ENCODE data around the gene RGL2. TPM values are rescaled to one million over a fixed set of nuclear protein-coding genes. Genes with fewer than 3 reads are reported as not detected.

The RGL2 gene
- total and polyA plus RNA-seq, 2 experiments from 2014 or later, result 63.3 to 82.1 TPM

DNA sequence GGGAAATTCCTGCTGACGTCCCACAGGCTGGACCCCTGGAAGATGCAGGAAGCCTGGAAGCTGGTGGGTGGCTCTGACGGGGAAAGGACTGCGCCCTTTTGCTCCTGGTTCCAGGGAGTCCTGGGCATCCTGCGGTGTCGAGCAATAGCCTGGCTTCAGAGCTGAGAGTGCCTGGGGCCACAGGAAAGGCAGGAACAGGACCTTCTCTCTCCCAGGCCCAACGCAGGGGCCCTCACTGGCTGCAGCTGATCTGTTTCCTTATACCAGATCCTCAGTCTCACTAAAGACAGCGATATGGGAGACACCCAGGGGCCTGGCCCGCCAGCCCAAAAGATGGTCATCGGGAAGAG, 20.4 kb downstream of the RGL2 start:
- Histone ChIP-seq H3K9me3 (ENCODE audit: low read depth) (no peaks in the 10 kb centered on the region), H3K9me2 (replicated peaks; ENCODE audit: insufficient read depth) (no peaks in the 10 kb centered on the region), H2AFZ (no peak overlapping the region), H3K4me3 (no peak overlapping the region), H3K4me1 (ENCODE audit: insufficient read depth) (peaks cover 43% of the 10 kb centered on the region), H3K27me3 (no peaks in the 10 kb centered on the region), H3K4me2 (no peak overlapping the region), H3K36me3 (replicated peaks; ENCODE audit: insufficient read depth, low read depth) (no peaks in the 10 kb centered on the region), H3K27ac (peak overlapping the region; percentile 97), H3K79me2 (peaks cover 23% of the 10 kb centered on the region), H4K20me1 (ENCODE audit: insufficient read depth, poor library complexity, severe bottlenecking) (peaks cover 29% of the 10 kb centered on the region)
- 91% methylated on average over 8 of the region's 9 CpGs for WGBS (ENCODE audit: low lambda C conversion rate, missing lambda C conversion rate)
- DNase-seq (ENCODE audit: low spot score), result no peak
- TF ChIP-seq EZH2phosphoT487 (IDR thresholded peaks at IDR 0.05; ENCODE audit: low read depth, severe bottlenecking, unreplicated experiment) (no peak), EZH2 (IDR thresholded peaks at IDR 0.05; ENCODE audit: borderline replicate concordance) (no peak)
- TF ChIP-seq, protein P1, sequence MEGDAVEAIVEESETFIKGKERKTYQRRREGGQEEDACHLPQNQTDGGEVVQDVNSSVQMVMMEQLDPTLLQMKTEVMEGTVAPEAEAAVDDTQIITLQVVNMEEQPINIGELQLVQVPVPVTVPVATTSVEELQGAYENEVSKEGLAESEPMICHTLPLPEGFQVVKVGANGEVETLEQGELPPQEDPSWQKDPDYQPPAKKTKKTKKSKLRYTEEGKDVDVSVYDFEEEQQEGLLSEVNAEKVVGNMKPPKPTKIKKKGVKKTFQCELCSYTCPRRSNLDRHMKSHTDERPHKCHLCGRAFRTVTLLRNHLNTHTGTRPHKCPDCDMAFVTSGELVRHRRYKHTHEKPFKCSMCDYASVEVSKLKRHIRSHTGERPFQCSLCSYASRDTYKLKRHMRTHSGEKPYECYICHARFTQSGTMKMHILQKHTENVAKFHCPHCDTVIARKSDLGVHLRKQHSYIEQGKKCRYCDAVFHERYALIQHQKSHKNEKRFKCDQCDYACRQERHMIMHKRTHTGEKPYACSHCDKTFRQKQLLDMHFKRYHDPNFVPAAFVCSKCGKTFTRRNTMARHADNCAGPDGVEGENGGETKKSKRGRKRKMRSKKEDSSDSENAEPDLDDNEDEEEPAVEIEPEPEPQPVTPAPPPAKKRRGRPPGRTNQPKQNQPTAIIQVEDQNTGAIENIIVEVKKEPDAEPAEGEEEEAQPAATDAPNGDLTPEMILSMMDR (IDR thresholded peaks at IDR 0.05; ENCODE audit: poor library complexity), result no peak

DNA sequence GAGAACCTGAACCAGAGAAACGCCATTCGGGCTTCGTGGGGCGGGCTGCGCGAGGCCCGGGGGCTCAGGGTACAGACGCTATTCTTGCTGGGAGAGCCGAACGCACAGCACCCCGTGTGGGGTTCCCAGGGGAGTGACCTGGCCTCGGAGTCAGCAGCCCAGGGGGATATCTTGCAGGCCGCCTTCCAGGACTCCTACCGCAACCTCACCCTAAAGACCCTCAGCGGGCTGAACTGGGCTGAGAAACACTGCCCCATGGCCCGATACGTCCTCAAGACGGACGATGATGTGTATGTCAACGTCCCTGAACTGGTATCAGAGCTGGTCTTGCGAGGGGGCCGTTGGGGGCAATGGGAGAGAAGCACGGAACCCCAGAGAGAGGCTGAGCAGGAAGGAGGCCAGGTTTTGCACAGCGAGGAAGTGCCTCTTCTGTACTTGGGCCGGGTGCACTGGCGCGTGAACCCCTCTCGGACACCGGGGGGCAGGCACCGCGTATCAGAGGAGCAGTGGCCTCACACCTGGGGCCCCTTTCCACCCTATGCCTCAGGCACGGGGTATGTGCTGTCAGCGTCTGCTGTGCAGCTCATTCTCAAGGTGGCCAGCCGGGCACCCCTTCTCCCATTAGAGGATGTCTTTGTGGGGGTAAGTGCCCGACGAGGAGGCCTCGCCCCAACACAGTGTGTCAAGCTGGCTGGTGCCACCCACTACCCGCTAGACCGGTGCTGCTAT, 20.9 kb downstream of the RGL2 start:
- H3K27ac ChIP-seq, result peak overlapping the region; percentile 97
- TF ChIP-seq EZH2phosphoT487 (IDR thresholded peaks at IDR 0.05; ENCODE audit: low read depth, severe bottlenecking, unreplicated experiment) (no peak), EZH2 (IDR thresholded peaks at IDR 0.05; ENCODE audit: borderline replicate concordance) (no peak)
- TF ChIP-seq, protein P1 (IDR thresholded peaks at IDR 0.05; ENCODE audit: poor library complexity), result no peak
- peaks cover 49% of the 10 kb centered on the region for H3K4me1 ChIP-seq (ENCODE audit: insufficient read depth)
- H3K9me3 ChIP-seq (ENCODE audit: low read depth), result no peaks in the 10 kb centered on the region
- peak overlapping the region; percentile 88 for H2AFZ ChIP-seq
- peak; percentile 32 for DNase-seq (ENCODE audit: low spot score)
- peak overlapping the region; percentile 91 for H3K4me2 ChIP-seq
- H4K20me1 ChIP-seq (ENCODE audit: insufficient read depth, poor library complexity, severe bottlenecking), result peaks cover 29% of the 10 kb centered on the region
- H3K27me3 ChIP-seq, result no peaks in the 10 kb centered on the region
- peaks cover 29% of the 10 kb centered on the region for H3K79me2 ChIP-seq
- H3K36me3 ChIP-seq (replicated peaks; ENCODE audit: insufficient read depth, low read depth), result no peaks in the 10 kb centered on the region
- H3K9me2 ChIP-seq (replicated peaks; ENCODE audit: insufficient read depth), result no peaks in the 10 kb centered on the region
- H3K4me3 ChIP-seq, result peak overlapping the region; percentile 74
- 61% methylated on average over 39 of the region's 39 CpGs for WGBS (ENCODE audit: low lambda C conversion rate, missing lambda C conversion rate)

DNA sequence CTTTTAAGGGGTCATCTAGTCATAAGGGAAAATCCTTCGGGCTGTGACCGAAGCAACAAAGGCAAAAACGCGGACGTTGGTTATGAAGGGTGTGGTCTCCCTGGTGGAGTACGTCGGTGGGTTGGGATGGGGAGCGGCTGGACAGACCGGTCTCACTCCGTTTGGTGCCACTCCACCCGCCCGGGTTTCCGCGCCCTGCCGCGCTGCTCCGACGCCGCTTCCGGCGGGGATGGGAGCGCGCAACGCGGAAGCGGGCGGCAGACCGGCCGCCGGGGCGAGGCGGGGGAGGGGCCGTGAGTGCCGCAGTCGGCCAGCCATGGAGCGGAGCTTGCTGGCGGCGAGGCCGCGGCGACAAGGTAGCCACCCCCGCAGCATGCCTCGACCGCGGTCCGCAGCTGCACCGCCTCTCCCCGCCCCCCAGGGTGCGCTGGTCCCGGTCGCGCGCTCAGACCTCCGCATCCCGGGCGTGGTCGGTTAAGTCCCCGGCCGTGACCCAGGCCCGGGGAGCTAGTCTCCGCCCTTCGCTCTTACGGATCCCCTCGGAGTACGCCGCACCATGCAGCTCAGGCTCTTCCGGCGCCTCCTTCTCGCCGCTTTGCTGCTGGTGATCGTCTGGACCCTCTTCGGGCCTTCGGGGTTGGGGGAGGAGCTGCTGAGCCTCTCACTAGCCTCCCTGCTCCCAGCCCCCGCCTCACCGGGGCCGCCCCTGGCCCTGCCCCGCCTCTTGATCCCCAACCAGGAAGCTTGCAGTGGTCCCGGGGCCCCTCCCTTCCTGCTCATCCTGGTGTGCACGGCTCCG, 21.7 kb downstream of the RGL2 start, which contains the start of gene B3GALT4:
B3GALT4 (plus strand) TSS at position 260 of the 799 bp plus-strand sequence; CDS start at position 557, 297 bp downstream.
- TF ChIP-seq EZH2phosphoT487 (IDR thresholded peaks at IDR 0.05; ENCODE audit: low read depth, severe bottlenecking, unreplicated experiment) (no peak), EZH2 (IDR thresholded peaks at IDR 0.05; ENCODE audit: borderline replicate concordance) (no peak)
- TF ChIP-seq, protein P1 (IDR thresholded peaks at IDR 0.05; ENCODE audit: poor library complexity), result peak; percentile 47
- no peaks in the 10 kb centered on the region for H3K27me3 ChIP-seq
- no peaks in the 10 kb centered on the region for H3K9me3 ChIP-seq (ENCODE audit: low read depth)
- no peaks in the 10 kb centered on the region for H3K9me2 ChIP-seq (replicated peaks; ENCODE audit: insufficient read depth)
- DNase-seq (ENCODE audit: low spot score), result peak; percentile 88
- H3K4me2 ChIP-seq, result peak within 1 kb of the TSS; percentile 91
- H3K79me2 ChIP-seq, result peaks cover 36% of the 10 kb centered on the region
- peak within 1 kb of the TSS; percentile 88 for H2AFZ ChIP-seq
- WGBS (ENCODE audit: low lambda C conversion rate, missing lambda C conversion rate), result 3% methylated on average over 41 of the region's 80 CpGs
- H3K4me3 ChIP-seq, result peak within 1 kb of the TSS; percentile 74
- H3K36me3 ChIP-seq (replicated peaks; ENCODE audit: insufficient read depth, low read depth), result no peaks in the 10 kb centered on the region
- H3K4me1 ChIP-seq (ENCODE audit: insufficient read depth), result peaks cover 51% of the 10 kb centered on the region
- H4K20me1 ChIP-seq (ENCODE audit: insufficient read depth, poor library complexity, severe bottlenecking), result peaks cover 29% of the 10 kb centered on the region
- H3K27ac ChIP-seq, result peak within 1 kb of the TSS; percentile 97
